HG03521 (cell line): ENCODE data around the gene BMP4.

Experiments
- ATAC-seq: cut with Tn5 transposase; IDR thresholded peaks from one replicate; pipeline ENCODE4 v1.9.1; 2021; ENCODE audit warnings: mild to moderate bottlenecking, moderate library complexity; ENCODE audit not compliant: unreplicated experiment

Gene BMP4

DNA sequence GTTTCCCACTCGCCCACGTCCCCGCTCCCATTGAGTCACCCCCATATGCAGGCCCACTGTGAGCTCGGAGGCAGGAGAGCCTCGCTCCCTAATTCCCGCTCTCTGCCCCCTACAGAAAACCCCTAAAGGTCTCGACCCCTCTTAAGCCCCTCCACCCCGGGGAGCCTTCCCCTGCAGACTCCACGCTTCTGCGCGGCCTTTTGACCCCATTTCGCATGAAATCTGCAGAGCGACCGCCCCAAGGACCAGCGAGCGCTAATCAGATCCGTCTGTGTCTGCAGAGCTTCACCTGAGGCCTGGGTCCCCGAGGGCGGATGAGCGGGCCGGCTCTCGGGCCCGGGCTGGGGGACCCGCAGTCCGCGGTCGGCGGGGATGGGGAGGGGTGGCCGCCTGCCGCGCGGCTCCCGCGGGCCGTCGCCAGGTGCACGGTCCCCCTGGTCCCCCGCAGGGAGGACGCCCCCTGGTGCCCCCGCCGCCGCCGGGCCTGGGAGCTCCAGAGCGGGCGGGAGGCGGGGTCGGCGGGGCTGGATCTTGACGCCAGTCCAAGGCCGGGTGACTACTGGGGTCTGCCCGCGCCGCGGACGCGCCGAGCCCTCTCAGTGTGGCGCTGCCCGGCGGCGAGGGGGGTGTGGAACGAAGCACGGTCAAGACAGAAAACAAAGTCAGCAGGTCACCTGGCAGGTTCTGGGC, 10.1 kb downstream of the BMP4 start:
- ATAC-seq = no peak

DNA sequence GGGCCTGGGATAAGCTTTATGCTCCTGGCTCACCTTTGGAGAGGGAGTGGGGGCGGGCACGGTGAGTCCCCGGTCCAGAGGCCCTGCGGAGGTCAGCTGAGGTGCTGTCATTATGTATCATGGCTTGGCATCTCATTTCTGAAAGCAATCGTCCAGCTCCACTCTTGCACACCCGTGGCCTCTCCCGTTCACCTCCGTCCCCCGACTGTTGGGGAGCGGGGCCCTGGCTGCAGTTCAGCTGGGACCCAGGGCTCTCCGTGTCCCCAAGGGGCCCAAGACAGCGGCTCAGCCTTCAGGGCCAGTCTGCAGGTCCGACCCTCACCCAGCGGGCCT, 10.6 kb downstream of the BMP4 start:
- ATAC-seq = no peak

DNA sequence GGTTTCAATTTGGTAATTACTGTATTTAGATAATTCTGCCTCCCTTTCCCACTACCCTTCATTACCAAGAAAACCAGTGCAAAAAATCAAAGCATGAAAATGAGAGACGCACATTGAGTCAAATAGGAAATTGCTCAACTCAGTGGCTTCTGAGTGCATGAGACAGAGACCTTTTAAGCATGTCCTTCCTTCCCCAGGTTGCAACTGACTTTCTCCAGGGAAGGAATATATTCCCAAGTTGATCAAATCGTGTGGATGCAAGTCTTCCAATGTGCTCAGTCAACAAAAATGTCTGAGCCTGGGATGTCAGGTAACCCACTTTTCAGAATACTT, 12.9 kb downstream of the BMP4 start:
- no peak for ATAC-seq

DNA sequence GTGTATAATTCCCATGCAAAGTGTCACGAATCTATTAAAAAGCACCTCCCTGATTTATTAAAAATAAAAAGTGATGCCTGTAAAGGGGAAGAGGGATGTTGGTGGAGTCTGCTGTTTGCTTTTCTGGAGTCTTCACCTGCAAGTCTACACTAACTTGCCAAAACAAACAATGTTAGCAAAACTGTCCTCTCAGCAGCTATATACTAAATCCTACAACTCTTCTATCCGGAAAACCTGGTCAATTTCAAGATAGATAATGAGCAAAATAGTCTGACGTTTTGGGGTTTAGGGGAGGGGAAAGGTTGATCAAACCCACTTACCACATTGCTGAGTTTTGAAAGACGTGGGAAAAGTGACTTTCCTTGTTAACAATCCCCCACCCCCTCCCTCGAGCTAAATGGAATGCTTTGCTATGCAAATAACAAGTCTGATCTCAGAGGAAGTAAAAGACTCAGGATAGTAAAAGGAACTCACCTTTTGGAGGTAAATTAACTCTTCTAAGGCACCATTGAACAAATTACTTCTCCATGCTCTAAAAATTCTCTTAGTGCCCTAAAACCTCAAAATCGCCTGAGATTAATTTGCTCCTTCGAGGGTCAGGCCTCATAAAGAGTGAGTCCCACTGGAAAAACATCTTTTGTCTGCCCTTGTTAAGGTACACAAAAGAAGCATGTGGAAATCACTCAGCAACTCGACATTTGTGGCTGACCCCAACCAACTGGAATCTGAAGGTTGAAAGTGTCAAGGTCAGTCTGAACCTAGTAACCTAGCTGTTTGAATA, 13.5 kb downstream of the BMP4 start:
- ATAC-seq = no peak

DNA sequence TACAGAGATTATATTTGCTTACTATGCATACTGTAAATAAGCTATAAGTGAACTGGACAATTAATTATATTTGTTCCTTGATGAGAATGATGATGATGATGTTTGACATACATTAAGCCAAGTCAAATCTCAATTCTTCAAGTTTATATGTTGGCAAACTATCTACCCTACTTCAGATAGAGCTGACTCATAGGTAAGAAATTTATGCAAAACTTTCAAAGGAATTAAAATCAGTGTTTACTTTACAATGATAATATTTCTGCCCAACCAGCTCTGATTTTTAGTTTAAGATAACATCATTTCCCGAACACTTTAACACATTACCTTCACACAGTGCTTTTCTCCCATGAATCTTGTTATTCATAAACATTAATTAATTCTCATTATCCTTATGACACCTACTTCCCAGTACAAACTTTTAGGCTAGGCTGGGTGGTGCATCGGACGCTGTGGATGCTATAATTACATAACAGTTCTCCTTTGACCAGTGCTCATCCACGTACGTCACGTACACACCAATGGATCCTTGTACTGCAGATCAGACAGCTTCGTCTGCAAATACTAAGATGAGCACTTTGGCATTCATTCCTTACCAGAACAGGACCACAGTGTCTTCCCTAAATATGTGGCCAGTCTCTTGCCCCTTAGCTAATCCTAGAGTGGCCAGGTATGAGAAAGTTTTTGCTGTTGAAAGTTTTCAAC, 18.3 kb downstream of the BMP4 start:
- ATAC-seq = no peak

DNA sequence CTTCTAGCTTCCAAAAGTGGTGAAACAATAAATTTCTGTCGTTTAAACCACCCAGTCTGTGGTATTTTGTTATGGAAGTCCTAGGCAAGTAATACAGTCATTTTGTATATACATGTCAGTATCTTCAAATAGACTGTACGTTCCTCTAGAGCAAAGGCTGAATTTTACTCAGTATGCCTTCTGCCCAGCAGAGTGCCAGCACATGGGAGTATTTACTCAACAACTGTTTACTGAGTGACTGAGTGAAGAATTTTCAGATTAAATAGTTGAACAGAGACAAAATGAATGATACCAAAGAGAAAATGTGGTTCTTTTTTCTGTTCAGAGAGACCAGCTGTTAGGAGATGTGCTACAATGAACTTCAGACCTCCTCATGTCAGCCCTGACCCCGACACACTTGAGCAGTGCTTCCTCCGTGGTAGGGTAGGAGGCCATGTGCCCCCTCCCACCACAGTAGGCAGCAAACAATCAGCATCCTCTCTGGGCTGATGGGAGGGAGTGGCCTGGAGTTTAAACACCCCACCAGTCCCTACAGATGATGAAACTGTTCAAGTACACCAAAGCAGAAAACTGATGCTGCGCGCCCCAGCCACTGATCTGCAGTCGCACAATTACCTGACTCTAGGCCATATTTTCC, 21.7 kb downstream of the BMP4 start:
- ATAC-seq = no peak

DNA sequence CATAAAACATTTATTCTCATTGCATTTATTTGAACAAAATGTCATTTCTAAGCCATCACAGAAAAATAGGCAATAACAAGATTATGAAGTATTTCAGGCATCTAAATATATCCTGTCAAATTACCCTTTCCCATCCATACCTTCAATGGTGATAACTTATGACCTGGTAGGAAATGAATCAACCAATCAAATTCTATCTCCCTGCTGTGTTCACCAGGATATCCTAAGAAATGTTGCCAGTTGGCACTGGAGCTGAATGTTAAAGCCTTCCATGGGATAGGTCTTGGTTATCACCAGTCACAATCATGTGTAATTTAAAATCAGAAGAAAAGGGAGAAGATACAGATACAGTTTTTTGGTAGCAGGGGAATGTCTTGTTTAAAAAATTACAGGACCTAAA, 23.7 kb downstream of the BMP4 start:
- no peak for ATAC-seq

DNA sequence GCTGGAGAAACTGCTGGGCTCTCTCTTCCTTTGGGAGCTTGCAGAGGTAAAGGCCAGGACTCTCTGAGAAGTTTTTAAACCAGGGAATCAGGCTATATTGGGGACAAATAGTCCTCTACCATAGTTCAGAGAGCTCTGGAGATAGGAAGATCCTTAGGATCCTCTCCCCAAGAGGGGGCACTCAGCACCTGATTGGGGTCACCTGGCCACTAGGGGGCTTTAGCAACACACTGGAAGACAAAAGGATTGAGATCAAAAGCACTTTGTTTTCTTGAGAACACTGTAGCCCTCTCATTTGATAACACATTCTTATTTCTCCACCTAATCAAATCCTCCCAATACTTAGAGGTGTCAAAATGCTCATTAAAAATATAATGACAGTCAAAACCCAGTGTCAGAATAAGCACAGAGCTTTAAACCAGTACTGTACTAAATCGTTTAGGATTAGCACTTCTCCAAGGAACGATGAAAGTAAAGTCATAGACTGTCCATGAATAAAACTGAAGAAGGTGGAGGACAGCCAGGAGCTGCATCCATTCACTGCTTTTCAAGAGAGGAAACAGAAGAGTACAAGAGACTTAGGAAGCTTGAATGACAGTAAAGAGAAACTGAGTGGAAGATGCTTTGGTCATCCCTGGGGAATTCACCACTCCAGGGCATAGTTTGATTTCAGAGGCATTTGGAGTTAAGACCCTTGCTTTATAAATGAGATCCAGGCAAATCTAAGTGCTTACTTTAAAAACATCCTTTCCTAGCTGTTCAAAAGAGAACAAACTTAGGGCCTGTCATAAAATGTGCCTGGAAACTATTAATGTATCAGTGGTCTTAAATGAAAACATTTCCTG, 26.5 kb downstream of the BMP4 start:
- ATAC-seq = no peak

DNA sequence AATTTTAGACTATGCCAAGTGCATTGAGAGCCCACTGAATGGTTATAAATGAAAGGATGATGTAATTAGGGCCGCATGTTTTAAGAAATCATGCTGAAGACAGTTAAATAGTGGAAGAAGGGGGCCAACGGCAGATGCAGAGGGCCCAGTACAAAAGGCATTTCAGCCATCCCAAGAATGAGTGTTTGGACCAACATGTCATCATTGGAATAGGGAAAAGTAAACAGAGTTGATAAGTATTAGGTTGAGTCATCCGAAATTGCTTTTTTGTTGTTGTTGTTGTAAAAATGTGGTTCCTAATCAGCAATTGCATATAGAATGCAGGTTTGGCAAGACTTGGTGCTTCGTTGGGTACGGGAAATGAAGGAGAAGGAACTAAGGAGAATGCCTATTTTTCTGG, 29.5 kb downstream of the BMP4 start:
- no peak for ATAC-seq

DNA sequence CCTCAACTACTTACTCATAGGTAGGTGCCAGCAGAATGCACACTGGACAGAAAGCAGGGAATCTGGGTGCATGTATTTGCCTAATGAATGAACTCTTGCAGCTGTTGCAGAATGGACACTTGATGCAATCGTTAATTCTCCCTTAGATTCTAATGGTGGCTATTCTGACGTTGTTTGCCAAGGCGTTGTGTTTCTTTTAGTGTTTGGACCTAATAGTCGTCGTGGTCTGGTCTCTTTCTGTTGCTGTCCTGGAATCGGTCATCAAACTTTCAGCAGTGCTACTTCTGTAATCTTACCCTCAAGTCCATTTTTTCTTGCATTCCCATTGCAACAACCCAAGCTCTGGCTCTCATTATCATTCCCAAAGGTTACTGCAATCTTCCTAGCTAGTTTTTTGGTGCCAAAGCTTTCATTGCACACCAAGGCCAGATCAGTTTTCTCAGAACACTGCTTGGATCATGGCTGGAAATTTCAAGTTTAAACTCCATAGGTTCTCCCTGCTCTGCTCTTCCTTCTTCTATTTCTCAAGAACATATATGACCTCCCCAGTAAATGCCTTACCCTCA, 31.3 kb downstream of the BMP4 start:
- ATAC-seq = no peak

DNA sequence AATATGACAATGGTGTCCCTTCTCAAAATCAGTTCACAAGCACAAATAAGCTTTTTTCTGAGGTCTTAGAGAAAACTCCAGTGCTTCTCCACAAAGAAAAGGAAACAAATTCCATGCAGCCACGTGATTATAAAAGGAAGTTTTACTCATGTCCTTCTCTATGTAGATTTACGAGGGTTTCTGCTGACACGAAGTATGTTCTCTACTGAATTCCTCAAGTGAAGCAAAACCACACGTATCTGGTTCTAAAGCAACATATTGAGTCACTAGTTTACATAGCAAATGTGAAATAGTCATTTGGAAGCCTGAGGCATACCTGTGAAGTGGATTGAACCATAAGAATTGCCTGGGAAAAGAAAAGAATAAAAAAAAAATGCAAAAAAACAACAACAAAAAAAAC, 31.9 kb downstream of the BMP4 start:
- ATAC-seq = no peak

DNA sequence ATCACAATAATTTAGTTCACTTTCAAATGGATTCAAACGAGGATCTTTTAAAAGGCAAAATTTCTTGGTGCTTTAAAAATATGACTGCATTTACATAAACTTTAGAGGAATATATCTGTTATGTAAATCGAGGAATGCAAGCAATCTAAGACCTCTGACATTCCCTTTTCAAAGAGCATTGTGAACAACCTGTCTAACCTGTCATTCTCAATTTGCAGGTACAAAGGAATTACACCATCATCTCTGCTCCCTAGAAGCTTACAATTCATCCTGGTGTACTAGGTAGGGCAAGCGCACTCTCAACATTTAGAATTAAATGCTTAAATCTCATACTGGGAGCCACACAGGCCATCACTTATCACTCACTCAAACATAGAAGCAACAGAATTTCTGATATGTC, 35.6 kb downstream of the BMP4 start:
- ATAC-seq = no peak

DNA sequence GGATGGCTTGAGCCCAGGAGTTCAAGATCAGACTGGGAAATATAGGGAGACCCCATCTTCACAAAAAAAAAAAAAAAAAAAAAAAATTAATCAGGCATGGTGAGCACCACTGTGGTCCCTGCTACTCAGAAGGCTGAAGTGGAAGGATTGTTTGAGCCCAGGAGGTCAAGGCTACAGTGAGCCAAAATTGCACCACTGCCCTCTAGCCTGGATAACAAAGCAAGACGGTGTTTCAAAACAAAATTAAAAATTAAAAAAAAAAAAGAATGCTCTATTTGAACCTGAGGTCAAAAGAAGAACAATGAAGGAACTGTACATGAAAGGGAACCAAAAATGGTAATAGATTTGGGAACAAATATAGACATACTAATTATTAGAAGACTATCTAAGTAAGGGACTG, 40.4 kb downstream of the BMP4 start:
- no peak for ATAC-seq

DNA sequence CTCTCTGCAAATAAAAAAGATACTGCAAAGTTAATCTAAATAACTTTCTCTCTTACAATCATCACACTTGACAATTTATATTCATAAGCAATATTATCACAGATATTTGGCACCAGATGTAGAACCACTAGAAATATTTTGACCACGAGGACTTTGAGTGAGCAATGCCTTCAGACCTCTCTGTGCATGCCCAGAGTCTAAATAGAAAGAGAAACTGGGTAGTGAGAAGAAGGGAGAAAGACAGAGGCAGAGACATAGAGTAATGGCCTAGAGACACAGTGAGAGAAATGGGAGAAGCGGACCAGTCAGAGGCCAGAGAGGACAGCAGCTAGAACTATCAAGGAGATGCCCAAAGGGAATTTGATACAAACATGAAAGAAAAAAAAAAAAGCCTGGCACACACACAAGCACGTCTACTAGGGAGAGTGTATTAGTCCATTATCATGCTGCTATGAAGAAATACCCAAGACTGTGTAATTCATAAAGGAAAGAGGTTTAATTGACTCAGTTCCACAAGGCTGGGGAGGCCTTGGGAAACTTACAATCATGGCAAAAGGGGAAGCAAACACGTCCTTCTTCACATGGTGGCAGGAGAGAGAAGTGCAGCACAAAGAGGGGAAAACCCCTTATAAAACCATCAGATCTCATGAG, 41.1 kb downstream of the BMP4 start:
- no peak for ATAC-seq

DNA sequence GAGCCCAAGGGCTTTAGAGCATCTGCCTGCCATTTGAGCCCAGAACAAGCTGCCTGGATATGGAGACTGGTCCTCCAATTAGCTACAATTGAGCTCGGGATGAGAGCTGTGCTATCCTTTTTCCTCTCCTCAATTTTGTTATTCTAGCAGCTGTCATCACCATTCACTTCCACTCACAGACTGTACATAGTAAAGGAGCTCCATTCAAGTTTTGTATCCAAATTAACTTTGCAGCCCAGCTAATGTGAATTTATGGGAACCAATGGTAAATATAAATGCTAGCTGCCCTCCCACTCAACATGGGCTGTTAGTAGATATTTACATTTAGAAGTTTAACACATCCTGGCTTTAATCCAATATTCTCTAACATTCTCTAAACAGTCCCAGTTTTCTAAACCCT, 44.6 kb downstream of the BMP4 start:
- ATAC-seq = no peak

DNA sequence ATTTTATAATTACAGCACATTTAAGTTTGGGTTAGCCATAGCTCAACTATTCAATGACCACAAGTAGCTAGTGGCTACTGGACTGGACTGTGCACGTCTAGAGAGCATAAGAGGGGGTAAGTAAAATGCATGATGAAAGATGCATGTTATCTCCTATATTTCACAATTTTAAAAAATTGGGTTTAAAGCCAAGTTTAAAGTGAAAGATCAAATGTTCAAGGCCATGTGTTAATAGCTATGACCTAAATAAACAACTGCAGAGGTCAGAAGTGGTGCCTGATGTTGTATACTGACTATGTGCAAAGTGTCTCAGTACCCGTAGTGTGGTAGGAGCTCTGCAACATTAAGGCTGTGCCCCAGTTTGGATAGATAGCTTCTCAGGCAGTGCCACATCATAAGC, 48.2 kb downstream of the BMP4 start:
- no peak for ATAC-seq

DNA sequence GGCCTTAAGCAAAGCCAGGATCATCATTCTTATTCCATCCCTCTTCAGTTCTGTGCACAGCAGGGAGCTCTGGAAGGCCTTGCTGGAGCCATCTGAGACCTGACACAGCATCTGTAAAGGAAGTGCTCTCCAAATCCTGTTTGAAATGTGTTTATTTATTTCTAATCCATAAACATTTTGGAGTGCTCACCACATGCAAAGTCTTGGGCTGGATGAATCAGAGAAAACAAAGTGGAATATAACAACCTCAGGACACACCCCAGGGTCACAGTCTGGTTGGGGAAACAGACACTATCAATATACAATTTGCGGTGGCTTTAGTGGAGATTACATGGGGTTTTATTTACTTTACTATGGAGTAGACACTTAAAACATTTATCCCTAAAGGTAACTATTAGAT, 54.3 kb downstream of the BMP4 start:
- no peak for ATAC-seq

DNA sequence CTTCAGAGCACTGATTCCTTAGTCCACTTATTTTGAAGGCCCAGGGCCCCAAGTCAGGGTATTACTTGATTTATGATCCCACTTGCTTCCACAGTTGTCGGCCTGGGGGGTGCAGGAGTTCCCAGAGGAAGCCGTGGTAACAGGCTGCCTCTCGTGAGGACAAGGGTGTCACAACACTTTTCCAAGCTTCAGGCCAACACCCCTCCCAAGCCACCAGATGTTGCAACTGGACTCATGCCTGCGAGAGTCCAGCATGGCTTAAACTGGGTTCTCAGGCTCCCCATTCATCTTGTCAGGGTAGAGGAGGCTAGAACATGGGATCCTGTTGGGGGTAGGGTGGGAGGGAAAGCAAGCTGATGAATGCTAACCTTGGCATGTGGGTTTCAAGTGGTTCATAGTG, 56.1 kb downstream of the BMP4 start:
- no peak for ATAC-seq
